Lower leg skin (tissue), 3 donors: Measurements from ENCODE around the gene PFN4.

ENCODE experiments used
- POLR2A ChIP-seq, 2 donors: fragments of 450-650 bp; IDR thresholded peaks; one replicate each; pipeline ENCODE4 v1.6.1; 2016 to 2017; ENCODE audit warnings: antibody characterized with exemption in 2 of 2, mild to moderate bottlenecking in 1 of 2, moderate library complexity in 1 of 2
- TF ChIP-seq, protein P1 (sequence below), 3 donors: fragments of 450-650 bp; IDR thresholded peaks; one replicate each; pipeline ENCODE4 v1.5.1; 2016; ENCODE audit warnings: antibody characterized with exemption in 3 of 3, mild to moderate bottlenecking in 3 of 3, moderate library complexity in 2 of 3

GRCh38 chr2:24123922-24124580 is 917 bp upstream of the PFN4 start:
- TF ChIP-seq, protein P1, sequence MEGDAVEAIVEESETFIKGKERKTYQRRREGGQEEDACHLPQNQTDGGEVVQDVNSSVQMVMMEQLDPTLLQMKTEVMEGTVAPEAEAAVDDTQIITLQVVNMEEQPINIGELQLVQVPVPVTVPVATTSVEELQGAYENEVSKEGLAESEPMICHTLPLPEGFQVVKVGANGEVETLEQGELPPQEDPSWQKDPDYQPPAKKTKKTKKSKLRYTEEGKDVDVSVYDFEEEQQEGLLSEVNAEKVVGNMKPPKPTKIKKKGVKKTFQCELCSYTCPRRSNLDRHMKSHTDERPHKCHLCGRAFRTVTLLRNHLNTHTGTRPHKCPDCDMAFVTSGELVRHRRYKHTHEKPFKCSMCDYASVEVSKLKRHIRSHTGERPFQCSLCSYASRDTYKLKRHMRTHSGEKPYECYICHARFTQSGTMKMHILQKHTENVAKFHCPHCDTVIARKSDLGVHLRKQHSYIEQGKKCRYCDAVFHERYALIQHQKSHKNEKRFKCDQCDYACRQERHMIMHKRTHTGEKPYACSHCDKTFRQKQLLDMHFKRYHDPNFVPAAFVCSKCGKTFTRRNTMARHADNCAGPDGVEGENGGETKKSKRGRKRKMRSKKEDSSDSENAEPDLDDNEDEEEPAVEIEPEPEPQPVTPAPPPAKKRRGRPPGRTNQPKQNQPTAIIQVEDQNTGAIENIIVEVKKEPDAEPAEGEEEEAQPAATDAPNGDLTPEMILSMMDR (IDR thresholded peaks at IDR 0.05), result no peak
- TF ChIP-seq POLR2A (IDR thresholded peaks at IDR 0.05), result no peak
